Measurements from ENCODE around the gene IL2RA.

The IL2RA gene

DNA sequence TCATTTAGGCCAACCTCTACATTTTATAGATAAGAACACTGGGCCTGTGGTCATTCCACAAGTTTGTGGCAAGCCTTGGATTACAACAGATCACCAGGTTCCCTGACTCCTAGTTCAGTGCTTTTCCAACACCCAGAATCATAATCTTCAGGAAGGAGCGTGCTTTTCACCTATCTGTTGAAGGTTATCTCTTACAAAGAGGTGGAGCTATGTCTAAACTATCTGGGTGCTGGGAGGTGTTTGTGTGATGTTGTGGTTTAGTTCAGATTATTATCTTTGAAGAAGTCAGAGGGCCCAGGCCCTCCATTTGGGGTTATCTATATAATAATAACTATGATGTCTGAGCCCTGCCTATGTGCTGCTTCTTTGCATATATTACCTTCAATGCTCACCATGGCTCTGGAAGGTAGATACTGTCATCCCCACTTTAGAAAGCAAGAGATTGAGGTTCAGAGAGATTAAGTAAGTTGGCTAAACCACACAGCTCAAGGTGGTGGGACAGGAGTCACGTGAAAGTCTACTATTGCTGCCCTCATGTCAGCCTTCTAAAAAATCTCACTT is 24.0 kb downstream of the IL2RA start:
- no peak for DNase-seq (ENCODE audit: low read depth in 2 of 2)

DNA sequence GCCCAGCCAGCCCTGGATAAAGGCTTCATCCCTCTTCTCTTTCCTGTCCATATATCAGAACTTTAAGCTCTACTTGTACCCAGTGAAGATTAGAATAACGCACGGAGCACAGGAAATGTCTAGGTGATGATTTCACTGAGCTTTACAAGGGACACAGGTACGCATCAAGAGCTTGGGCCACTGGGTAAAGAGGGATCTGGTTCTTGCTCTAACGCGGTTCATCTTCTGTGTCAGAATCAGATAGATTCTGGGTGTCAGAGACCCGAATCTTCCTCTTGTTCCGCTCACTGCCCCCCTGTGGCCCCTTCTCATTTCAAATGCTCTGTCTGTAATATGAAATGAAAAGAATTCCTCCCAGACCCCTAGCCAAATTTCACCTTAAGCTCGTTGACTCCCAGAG is 24.7 kb downstream of the IL2RA start:
- DNase-seq (ENCODE audit: low read depth in 2 of 2) = no peak

DNA sequence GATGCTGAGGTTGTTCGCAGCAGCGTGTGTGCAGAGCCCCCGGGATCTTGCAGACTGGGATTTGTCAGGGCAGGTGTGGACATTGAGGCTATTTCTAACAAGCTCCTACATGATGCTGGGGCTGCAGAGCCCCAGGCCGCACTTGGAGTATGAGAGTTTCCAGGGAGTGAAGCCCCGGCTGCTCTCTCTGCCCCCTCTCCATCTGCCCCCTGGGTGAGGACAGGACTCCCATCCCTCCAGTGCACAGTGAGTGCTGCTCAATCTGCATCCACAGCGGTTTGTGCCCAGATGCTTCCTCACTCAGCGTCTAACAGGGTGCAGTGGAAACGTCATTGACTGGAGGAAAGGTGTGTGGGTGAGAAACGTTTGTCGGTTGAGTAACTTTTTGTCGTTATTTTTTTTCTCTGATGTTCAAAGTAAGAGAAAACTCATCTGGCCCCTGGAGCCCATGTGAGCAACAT is 25.3 kb downstream of the IL2RA start:
- DNase-seq (ENCODE audit: low read depth in 2 of 2) = no peak

DNA sequence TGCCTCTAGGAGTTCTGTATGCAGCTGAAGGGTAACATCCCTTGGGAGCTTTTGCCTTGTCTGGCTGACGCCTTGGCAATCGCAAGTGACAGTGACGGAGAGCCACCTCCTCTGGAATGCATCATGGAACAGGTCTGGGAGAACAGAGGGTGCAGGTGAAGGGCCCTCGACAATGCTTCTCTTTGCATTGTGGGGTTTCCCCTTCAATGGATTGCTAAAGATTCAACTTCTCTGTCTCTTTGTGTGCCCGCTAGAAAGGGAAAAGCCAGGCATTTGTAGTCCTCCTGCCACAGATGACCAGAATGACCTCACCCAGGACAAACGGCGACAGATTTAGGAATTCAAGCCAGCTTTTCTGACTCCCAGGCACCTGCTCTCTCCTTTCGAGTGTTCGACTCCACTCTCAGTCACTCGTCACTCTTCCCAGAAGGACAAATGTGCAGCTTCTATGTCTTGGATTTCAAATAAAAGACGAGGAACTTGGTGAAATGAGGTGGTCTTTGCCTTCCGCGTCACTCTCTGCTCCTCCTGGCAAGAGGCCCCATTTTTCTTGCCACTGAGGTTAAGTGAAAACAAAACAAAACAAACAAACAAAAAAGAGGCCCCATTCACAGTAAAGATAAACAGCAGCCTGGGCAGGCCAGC is 26.1 kb downstream of the IL2RA start:
- DNase-seq (ENCODE audit: low read depth in 2 of 2) = no peak

DNA sequence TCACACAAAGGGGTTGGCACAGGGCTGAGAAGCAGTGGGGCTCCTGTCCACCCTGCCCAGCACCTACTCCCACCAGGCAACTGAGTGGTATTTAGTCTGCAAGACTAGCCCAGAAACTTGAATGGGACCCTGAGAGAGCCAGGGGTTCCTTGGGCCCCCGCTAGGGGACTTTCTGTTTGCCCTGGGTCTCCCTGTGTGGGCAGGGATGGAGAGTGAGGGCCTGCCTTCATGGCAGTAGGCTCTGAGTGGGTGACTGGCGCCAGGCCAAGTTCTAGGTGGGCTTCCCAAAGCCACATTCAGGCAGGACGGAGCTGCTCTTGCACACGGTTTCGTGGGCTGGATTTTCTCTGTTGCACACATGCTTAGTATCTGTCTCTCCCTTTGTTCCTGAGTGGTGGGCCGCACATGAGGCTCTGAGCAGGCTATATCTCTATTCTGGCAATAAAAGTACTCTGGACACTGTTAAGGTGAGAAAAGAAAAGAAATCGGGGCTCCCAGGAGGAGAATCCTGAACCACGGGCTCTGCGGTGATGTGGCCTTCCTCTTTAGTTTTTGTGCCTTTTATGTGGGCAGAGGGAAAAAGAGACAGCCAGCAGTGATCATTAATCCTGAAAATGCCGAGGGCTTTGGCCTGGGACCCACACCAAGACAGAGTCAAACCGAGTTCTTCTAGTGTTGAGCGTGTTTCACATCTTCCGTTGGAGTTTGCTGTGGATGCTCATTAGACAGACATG is 26.9 kb downstream of the IL2RA start:
- DNase-seq (ENCODE audit: low read depth in 2 of 2) = no peak

DNA sequence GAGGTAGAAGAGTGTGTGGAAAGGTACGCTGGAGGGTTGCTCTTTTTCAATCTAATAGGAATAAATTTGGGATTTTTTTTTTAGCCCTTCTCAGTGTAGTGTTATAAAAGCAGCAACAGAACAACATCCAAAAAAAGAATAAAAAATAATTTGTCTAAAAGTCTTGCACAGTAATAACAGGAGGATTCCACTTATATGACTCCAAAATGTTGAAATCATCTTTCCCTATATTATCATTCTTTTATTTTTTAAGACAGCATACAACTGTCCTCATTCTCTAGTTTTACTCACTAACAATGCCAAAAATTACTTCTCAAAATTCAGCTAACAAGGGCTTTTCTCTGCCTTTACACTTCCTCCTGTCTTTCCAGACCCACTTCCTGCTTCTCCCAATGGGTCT is 27.8 kb downstream of the IL2RA start:
- no peak for DNase-seq (ENCODE audit: low read depth in 2 of 2)

DNA sequence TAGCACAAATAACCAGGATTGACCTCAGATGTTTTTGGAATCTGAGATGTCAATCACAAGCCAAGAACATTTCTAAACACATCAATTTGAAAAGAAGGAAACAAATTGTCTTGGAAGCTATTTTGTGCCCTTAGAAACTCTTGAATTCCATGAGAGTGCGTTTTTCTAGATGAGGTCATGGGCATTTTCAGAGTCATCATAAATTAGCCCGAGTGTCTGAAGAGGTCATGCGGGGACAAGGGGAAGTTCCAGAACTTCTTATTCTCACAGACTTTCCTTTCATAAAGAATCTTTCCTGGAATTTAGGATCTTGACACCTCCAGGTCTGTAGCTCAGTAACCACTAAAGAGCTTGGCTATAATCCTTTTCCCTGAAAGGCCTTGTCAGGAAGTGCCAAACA is 28.2 kb downstream of the IL2RA start:
- DNase-seq (ENCODE audit: low read depth in 2 of 2) = no peak

DNA sequence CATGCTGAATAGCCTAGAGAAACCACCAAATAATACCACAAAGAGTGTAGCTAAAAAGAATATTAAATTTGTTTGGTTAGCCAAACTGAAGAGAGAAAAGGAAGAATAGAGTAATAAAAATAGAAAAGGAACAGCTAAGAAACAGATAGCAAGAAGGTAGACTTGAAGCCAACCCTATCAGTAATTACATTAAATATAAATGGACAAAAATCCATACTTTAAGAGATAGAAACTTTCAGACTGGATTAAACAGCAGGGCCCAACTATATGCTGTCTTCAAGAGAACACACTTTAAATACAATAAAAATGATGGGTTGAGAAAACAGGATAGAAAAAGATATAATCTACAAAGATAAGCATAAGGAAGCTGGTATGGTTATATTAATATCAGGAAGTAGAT is 31.2 kb downstream of the IL2RA start:
- no peak for DNase-seq (ENCODE audit: low read depth in 2 of 2)

DNA sequence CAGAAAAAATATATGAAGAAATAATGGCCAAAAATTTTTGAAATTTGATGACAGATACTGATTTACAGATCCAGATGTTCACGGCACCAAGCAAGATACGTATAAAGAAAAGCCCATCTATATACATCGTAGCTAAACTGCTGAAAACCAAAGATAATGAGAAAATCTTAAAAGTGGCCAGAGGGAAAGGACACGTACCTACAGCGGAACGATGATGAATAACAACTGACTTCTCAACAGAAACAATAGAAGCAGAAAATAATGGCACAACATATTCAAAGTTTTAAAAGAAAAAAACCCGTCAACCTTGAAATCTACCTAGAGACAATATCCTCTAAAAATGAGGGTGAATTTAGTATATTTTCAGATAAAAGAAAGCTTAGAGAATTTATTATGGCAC is 31.9 kb downstream of the IL2RA start:
- DNase-seq (ENCODE audit: low read depth in 2 of 2) = no peak

DNA sequence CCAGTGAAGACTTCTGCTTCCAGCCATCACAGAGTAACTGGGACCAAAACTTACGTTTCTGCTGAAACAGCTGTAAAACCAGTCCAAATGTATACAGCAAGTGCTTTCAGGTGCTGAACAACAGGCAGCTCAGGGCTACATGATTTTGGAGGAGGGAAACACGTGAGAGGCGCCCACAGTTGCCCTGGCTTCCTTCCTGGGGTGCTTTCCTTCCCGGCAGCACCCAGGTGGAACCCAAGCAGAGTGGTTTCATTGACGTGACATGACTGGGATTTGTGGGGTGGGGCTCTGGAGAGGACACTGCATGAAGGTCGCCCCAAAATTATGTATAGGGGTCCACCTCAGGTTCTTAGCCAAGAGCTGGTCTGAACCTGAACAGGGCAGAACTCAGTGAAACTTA is 34.2 kb downstream of the IL2RA start:
- no peak for DNase-seq (ENCODE audit: low read depth in 2 of 2)

DNA sequence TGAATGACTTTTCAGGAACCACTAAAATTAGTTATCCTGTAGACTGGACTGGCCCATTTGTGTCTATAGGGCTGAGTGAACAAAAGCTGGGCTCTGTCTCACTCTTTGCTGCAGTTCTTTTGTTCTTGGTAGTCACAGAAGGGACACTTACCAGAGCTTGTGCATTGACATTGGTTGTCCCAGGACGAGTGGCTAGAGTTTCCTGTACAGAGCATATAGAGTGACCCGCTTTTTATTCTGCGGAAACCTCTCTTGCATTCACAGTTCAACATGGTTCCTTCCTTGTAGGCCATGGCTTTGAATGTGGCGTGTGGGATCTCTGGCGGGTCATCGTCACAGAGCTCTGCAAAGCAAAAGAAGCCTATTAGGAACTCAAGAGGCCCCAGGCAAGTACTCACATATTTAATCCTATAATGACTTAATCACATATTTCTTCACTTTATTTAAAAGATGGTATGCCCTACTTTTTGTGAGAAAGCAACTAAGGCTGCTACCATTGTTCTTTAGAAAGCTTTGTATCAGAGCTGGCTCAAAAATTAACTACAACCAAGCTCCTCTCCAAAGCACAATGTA is 36.4 kb downstream of the IL2RA start:
- no peak for DNase-seq (ENCODE audit: low read depth in 2 of 2)

DNA sequence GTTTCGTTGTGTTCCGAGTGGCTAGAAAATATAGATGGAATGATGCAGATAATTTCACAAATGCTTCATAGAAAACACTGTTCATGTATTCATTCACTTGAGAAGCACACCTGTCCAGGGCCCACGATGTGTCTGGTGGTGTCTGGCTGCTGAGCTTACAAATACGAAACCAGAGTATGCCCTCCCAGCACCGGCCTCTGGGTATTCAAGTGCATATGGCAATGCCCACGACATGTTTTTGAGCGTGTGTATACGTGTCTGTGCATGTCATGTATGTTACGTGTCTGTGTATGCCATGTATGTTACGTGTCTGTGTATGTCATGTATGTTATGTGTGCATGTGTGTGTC is 37.9 kb downstream of the IL2RA start:
- DNase-seq (ENCODE audit: low read depth in 2 of 2) = no peak

DNA sequence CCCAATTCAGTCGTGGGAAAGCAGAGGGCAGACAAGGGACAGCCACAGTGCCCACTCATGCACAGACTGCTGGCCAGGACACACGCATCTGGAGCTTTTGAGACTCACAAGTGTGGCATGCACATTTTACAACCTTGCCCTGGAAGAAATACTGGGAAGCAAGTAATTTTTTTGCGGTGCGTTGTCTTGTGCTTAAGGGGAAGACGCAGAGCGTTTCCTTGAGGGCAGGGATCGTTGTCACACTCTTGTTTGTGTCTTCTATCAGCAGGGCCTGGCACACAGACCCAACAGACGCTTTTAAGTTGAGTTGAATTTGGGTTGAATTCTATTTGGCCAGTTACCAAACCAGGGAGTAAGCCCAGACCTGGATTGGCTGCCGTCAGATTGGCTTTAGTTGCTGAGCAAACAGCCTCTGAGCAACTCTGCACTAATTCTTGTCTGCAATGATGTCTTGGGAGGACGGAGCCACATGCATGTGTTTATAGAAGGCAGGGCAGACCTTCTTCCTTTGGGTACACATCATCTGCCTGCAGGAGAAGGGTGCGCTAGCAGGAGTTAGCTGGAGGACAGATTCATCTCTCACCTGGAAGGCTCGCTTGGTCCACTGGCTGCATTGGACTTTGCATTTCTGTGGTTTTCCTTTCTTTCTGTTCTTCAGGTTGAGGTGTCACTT is 38.4 kb downstream of the IL2RA start:
- DNase-seq (ENCODE audit: low read depth in 2 of 2) = no peak

DNA sequence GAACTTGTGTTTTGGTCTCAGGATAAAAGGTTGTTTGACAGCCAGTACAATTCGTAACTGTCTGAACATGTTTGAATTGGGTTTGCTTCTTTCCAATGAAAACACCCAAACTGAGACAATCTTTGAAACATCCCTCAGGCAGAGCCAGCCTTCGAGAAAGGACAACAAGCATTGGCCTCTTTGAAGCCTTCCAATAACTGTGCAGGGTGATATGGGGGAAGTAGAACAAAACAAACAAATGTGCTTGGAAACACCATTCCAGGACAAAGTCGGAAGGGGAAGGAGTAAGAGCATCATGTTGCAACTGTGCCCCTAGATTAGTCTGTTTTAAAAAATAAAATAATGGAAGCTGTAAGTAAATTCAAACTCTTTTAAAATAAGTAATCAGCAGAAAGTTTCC is 39.5 kb downstream of the IL2RA start:
- no peak for DNase-seq (ENCODE audit: low read depth in 2 of 2)

DNA sequence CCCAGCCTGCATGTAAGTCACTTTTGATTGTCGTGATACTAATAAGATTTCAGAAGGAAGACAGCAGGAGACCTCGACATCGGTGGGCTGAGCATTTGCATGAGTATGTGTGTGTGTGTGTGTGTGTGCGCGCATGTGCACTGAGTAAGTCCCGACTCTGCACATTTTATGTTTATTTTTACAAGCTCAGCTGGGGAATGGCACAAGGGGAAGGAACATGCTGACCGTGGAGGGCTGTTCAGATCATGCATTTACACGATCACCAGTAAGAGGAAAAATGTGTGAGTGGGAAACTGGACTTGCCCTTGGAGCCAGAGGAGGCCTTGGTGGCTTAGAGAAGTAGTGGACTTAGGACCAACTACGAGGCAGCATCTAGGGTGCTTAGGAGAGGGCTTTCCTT is 41.3 kb downstream of the IL2RA start:
- no peak for DNase-seq (ENCODE audit: low read depth in 2 of 2)

DNA sequence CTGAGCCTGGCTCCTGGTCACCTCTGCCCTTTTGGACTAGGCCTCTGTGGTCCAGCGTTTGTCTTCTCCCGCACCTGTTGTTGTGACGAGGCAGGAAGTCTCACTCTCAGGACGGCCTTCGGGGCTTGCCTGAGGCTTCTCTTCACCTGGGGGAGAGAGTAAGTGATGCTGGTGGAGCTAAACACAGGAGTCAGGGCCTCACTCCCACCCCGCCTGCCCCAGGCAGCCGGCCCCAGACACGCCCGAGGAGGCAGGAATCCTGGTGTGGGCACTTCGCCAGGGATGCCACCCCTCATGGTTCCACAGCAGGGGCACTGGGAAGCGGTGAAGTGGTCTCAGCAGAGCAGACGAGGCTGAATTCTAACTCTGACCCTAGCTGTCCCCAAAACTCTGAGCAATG is 42.4 kb downstream of the IL2RA start:
- DNase-seq (ENCODE audit: low read depth in 2 of 2) = no peak

DNA sequence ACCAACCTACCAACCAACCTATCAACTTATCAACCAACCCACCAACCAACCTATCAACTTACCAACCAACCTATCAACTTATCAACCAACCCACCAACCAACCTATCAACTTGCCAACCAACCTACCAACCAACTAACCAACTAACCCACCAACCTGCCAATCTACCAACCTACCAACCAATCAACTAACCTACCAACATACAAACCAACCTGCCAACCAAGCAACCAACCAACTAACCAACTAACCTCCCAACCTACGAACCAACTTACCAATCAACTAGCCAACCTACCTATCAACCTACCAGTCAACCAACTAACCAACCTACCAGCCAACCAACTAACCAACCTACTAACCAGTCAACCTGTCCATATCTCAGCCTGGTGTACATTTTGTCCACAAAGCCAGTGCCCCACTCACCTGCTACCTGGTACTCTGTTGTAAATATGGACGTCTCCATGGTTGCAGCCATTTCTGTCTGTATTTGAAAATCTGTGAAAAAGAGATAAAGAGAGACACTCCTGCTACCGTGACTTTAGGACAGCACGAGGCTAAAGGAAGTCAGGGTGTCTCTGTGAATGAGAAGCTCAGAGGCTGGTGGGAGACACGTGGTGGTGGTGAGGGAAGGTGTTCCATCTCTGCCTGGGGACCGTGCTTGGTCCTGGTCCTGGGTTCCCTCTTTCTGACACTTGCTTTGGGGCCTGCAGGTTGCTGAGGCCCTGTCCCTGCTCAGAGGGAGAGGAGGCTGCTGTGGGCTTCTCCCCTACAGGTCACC is 43.0 kb downstream of the IL2RA start:
- no peak for DNase-seq (ENCODE audit: low read depth in 2 of 2)

DNA sequence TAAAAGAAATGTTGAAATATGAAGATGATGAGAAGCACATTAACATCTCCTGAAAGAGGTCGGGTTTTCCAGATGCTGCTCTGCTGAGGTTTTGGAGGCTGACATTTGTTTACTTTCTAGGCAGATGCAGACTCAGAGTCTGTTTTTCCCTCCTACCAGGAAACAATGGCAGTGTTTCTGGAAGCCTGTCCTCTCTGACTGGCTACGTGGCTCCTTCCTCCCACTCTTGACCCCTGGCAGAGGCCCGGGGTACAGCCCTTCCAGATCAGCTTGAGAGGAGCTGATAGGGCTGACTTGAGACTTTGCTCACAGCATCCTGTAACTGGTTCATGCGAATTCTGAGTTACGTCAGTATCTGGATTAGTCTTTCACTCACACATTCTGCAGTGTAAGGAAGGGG is 43.7 kb downstream of the IL2RA start:
- DNase-seq (ENCODE audit: low read depth in 2 of 2) = no peak

DNA sequence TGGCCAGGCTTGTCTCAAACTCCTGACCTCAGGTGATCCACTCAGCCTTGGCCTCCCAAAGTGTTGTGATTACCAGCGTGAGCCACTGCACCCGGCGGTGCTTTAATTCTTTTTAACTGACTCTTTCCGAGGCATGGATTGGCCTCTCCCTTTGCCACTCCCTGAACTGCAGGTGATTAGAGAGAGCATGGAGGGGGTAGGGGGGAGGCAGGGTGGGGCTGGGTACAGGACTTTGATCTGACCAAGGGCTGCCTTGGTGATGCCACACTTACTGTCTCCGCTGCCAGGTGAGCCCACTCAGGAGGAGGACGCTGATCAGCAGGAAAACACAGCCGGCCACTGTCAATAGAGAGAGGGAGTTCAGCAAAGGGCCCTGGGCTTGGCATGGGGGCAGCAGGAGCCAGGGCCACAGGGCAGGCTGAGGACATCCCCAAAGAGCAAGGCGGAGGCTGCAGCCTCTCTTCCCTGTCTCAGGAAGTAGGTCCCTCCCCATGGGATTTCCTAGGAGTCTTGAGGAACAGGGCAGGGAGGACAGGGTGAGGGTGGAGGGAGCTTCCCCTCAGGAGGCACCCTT is 44.3 kb downstream of the IL2RA start:
- DNase-seq (ENCODE audit: low read depth in 2 of 2) = no peak

DNA sequence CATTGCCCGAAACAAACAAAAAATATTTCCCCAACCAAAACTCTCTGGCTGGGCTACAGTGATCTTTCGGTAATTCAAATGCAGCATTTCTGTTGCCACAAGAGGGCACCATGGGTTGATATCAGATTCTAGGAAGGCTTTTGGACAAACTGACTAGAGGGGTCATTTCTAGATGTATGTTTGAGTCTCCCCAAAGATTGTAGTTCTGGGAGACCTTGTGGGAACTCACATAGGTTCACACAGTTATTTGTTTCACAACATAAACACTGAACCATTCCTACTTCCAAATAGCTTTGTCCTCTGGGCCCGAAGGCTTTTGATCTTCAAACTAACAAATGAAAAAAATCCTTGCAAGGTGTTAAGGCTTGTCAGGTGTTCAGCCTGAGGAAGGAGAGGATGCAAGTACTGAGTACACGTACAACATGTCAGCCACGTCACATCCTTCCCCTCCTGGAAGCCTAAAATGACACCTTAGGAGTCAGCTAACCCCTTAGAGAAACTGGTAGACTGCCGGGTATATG is 47.9 kb downstream of the IL2RA start:
- DNase-seq (ENCODE audit: low read depth in 2 of 2) = peak; percentile 2 to 8
